ENCODE results near the gene ALPG.
"Not testable (repeated sequence)": the region's sequence is repeated elsewhere in the genome, so short reads cannot be mapped to it uniquely, and the experiment has no call there.

Gene ALPG

DNA sequence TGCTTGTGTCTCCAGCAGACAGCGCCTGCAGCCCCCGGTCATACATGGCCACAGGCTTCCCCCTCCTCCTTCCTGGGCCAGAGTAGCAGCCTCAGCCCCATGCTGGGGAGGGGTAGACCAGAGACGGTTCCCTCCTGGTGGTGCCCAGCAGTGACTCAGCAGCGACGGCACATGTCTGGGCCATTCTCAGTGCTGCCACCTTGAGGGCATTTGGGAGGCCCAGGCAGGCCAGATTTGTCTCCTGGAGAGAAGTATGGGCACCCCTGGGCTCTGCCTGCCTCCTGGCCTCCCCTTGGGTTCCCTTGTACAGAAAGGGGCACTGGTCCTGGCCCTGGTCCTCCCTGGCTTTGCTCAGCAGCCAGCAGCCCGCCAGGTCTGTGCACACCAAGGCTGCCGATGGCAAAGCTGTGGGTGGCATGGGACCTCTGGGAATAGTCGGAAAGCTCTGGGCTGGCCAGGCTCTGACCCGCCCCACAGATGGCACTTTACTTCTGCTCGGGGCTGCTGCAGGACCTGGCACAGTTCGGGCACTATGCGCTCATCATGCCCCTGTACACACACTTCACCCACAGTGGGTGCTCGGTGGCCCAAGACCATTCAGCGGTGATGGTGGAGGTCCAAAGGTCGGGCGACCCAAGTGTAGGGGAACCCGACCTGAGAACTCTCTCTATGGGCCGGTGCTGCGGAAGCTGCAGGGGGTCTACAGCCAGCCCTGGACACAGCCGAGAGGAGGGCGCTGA is 37.9 kb downstream of the ALPG start:
- TF ChIP-seq, protein P1, sequence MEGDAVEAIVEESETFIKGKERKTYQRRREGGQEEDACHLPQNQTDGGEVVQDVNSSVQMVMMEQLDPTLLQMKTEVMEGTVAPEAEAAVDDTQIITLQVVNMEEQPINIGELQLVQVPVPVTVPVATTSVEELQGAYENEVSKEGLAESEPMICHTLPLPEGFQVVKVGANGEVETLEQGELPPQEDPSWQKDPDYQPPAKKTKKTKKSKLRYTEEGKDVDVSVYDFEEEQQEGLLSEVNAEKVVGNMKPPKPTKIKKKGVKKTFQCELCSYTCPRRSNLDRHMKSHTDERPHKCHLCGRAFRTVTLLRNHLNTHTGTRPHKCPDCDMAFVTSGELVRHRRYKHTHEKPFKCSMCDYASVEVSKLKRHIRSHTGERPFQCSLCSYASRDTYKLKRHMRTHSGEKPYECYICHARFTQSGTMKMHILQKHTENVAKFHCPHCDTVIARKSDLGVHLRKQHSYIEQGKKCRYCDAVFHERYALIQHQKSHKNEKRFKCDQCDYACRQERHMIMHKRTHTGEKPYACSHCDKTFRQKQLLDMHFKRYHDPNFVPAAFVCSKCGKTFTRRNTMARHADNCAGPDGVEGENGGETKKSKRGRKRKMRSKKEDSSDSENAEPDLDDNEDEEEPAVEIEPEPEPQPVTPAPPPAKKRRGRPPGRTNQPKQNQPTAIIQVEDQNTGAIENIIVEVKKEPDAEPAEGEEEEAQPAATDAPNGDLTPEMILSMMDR (IDR thresholded peaks at IDR 0.05; ENCODE audit: low read depth, low read length) = peak; percentile 83
- peak; percentile 75 for DNase-seq
- Histone ChIP-seq H3K4me3 (ENCODE audit: low read depth, low read length) (no peak overlapping the region), H3K36me3 (no peaks in the 10 kb centered on the region), H3K9me3 (ENCODE audit: severe bottlenecking) (no peaks in the 10 kb centered on the region), H3K27ac (no peak overlapping the region; the same call in 1 of the 2 replicates), H3K27me3 (ENCODE audit: insufficient read depth, low read depth, severe bottlenecking) (no peaks in the 10 kb centered on the region)

DNA sequence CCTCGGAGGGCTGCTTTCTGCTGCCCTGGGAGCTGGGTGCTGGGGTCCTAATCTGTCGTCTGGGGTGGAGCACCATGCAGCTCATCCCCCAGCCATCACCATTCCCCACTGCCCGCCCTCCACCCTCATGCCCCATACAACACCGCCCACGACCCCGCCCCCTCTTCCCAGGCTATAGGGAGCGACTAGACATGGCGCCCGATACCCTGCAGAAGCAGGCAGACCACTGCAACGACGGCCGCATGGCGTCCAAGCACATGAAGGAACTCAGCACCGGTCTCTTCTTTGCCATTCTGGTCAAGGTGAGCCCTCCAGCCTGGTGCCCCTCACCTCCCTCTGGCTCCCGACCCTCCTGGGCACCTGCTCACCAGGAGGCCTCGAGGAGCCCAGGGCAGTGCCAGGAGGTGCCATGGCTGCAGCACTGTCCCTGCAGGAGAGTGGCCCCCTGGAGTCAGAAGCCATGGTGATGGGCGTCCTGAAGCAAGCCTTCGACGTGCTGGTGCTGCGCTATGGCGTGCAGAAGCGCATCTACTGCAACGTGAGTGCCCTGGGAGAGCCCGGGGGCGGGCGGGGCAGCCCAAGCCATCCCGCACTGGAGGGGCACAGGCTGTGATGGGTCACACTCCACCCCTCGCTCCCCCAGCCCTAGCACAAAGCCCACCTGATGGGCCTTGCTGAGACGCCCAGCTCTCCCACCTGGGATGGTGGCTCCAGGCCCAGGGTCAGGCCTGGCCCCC is 38.7 kb downstream of the ALPG start:
- not testable (repeated sequence) for H3K27ac ChIP-seq; H3K9me3 ChIP-seq (ENCODE audit: severe bottlenecking); H3K4me3 ChIP-seq (ENCODE audit: low read depth, low read length); DNase-seq; H3K27me3 ChIP-seq (ENCODE audit: insufficient read depth, low read depth, severe bottlenecking); H3K36me3 ChIP-seq

DNA sequence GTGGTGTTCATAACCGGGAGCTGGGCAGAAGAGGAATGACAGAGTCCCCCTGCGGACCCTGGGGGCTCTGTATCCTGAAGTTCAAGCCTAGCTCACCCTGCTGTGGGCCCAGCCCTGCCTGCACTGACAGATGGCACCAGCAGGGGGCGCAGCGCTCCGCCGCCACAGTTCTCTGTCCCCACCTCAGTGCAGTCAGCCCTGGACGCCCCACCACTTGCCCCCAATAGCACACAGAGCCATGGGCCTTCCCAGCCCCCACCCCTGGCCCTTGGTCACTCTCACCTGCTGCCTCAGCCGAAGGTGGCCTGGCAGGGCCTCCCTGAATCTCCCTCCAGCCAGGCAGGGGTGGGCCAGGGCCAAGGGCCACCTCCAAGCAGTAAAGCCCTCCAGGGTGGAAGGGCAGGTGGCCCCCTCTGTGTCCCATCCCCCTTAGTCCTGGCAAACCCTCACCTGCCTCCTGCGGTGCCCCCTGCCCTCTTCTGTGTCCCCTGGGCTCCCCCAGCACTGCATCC is 39.7 kb downstream of the ALPG start:
- TF ChIP-seq, protein P1 (IDR thresholded peaks at IDR 0.05; ENCODE audit: low read depth, low read length) = peak; percentile 38; the same call in 1 of the 2 replicates
- not testable (repeated sequence) for H3K36me3 ChIP-seq; DNase-seq; H3K27ac ChIP-seq; H3K27me3 ChIP-seq (ENCODE audit: insufficient read depth, low read depth, severe bottlenecking); H3K4me3 ChIP-seq (ENCODE audit: low read depth, low read length); H3K9me3 ChIP-seq (ENCODE audit: severe bottlenecking)

DNA sequence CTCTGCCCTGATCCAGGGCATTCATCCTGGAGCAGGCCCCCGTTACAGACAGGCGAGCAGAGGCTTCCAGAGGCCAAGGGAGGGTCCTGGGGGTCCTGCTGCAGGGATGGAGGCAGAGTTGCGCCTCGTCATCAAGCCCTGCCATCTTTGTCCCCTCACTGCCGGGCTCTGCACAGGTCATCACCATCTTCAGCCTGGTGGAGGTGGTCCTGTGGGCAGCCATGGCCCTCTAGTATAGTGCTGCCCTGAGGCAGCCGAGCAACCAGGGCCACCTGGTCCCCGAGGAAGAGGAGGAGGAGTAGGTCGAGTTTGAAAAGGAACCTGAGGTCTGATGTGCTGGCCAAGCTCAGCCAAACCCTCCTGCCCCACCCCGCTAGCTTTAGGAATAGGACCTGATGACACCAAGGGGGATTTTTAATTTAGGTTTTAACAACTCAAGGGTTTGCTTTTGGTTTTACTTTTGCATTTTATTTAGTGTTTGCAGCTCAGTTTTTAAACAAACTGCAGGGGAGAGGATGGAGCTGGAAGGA is 40.5 kb downstream of the ALPG start:
- Histone ChIP-seq H3K9me3 (ENCODE audit: severe bottlenecking) (no peaks in the 10 kb centered on the region), H3K4me3 (ENCODE audit: low read depth, low read length) (no peak overlapping the region), H3K27ac (no peak overlapping the region), H3K27me3 (ENCODE audit: insufficient read depth, low read depth, severe bottlenecking) (no peaks in the 10 kb centered on the region), H3K36me3 (no peaks in the 10 kb centered on the region)
- DNase-seq = no peak
- TF ChIP-seq, protein P1 (IDR thresholded peaks at IDR 0.05; ENCODE audit: low read depth, low read length) = no peak

DNA sequence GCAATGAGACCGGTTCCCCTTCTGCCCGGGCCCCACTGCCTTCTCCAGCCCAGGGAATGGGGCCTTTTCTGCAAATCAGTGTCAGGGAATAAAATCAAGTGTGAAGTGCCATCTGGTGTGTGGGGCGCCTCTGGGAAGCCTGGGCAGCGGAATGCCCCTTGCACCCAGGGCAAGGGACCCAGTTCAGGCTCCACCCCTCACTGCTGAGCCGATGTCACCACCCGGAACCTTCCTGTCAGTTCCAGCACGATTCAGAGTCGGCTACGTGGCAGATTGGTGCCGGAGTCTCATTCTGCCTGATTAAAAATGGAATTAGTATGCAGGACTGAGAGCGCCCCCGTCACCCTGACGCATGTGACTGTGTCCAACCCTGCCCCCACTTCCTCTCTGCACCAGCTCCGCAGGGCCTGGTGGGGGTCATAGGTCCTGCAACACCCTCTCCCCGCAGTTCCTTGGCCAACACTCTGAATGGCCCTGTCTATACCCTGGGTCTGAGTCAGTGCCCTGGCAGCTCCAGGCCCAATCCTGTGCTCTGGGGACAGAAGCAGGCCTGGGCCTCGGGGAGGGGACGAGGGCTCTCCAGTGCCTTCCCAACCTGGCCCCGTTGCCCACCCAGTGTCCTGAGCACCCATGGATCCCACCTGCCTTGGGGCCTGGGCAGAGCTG is 41.1 kb downstream of the ALPG start:
- DNase-seq = no peak
- TF ChIP-seq, protein P1 (IDR thresholded peaks at IDR 0.05; ENCODE audit: low read depth, low read length) = no peak
- H3K27me3 ChIP-seq (ENCODE audit: insufficient read depth, low read depth, severe bottlenecking) = no peaks in the 10 kb centered on the region

DNA sequence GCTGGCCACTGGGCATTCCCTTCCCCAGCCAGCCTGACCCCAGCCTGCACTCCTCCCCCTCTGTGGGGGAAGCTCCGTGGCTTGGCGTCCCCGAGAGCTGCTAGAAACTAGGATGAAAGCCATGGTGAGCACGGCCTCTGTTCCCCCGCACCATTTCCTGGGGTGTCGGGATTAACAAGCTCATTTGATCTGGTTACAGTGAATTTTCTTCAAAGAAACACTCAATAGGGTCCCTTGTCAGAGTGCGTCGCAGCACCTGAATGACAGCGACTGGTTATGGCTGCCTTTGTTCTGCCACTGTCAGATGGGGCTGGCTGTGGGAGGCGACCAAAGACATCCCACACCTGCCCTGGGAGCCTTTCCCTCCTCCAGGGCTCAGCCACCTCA is 41.7 kb downstream of the ALPG start:
- no peaks in the 10 kb centered on the region for H3K9me3 ChIP-seq (ENCODE audit: severe bottlenecking)
- no peak for DNase-seq
- no peak overlapping the region for H3K4me3 ChIP-seq (ENCODE audit: low read depth, low read length)
- TF ChIP-seq, protein P1 (IDR thresholded peaks at IDR 0.05; ENCODE audit: low read depth, low read length) = no peak
- no peak overlapping the region for H3K27ac ChIP-seq
- H3K27me3 ChIP-seq (ENCODE audit: insufficient read depth, low read depth, severe bottlenecking) = no peaks in the 10 kb centered on the region
- no peaks in the 10 kb centered on the region for H3K36me3 ChIP-seq

More for the DNA sequence above, 41.1 kb downstream of the ALPG start:
- no peaks in the 10 kb centered on the region for H3K9me3 ChIP-seq (ENCODE audit: severe bottlenecking)
- no peaks in the 10 kb centered on the region for H3K36me3 ChIP-seq
- no peak overlapping the region for H3K4me3 ChIP-seq (ENCODE audit: low read depth, low read length)
- no peak overlapping the region for H3K27ac ChIP-seq
